ENCODE measurements around the gene ZNF764. TPM values are rescaled to one million over a fixed set of nuclear protein-coding genes. Genes with fewer than 3 reads are reported as not detected.

ZNF764 gene
- total and polyA plus RNA-seq, 9 of the 15 experiments (the other 6 are each of a cell fraction or from before 2014, with no cell fraction given): 0.69 to 10.1 (median 4.1) TPM

DNA sequence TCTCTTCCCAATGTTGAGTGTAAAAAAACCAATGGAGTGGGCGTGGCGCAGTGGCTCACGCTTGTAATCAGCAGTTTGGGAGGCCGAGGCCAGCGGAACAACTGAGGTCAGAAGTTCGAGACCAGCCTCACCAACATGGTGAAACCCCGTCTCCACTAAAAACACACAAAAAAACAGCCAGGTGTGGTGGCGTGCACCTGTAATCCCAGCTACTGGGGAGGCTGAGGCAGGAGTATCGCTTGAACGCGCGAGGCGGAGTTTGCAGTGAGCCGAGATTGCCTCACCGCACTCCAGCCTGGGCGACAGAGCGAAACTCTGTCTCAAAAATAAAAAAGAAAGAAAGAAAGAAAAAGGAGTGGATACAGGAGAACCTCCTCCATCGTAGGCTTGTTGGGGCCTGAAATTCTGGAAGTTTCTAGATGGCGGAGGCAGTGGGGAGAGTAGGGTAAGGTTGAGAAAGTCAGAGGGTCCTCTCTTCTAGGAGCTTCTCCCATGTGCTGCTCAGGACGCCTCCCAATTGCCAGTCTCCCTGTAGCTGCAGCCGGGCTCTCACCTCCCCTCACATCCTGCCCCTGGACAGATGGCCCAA lies 709 bp upstream of the ZNF764 start (continued):
- TF ChIP-seq, protein P1, sequence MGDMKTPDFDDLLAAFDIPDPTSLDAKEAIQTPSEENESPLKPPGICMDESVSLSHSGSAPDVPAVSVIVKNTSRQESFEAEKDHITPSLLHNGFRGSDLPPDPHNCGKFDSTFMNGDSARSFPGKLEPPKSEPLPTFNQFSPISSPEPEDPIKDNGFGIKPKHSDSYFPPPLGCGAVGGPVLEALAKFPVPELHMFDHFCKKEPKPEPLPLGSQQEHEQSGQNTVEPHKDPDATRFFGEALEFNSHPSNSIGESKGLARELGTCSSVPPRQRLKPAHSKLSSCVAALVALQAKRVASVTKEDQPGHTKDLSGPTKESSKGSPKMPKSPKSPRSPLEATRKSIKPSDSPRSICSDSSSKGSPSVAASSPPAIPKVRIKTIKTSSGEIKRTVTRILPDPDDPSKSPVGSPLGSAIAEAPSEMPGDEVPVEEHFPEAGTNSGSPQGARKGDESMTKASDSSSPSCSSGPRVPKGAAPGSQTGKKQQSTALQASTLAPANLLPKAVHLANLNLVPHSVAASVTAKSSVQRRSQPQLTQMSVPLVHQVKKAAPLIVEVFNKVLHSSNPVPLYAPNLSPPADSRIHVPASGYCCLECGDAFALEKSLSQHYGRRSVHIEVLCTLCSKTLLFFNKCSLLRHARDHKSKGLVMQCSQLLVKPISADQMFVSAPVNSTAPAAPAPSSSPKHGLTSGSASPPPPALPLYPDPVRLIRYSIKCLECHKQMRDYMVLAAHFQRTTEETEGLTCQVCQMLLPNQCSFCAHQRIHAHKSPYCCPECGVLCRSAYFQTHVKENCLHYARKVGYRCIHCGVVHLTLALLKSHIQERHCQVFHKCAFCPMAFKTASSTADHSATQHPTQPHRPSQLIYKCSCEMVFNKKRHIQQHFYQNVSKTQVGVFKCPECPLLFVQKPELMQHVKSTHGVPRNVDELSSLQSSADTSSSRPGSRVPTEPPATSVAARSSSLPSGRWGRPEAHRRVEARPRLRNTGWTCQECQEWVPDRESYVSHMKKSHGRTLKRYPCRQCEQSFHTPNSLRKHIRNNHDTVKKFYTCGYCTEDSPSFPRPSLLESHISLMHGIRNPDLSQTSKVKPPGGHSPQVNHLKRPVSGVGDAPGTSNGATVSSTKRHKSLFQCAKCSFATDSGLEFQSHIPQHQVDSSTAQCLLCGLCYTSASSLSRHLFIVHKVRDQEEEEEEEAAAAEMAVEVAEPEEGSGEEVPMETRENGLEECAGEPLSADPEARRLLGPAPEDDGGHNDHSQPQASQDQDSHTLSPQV (IDR thresholded peaks at IDR 0.05): no peak
- TF ChIP-seq ZNF444 (CRISPR knock-in tag; IDR thresholded peaks at IDR 0.05) (no peak), NFE2 (IDR thresholded peaks at IDR 0.05; ENCODE audit: low read depth) (no peak), PRMT5 (CRISPR knock-in tag; IDR thresholded peaks at IDR 0.05) (no peak), HMGN3 (IDR thresholded peaks at IDR 0.05; ENCODE audit: borderline replicate concordance, extremely low read depth, insufficient read length, low read depth, low read length) (no peak), ELF2 (CRISPR knock-in tag; IDR thresholded peaks at IDR 0.05) (no peak), ZFP30 (CRISPR knock-in tag; IDR thresholded peaks at IDR 0.05; ENCODE audit: borderline replicate concordance) (no peak), PTTG1 (tag; IDR thresholded peaks at IDR 0.05; ENCODE audit: low read depth) (no peak), SAP30 (IDR thresholded peaks at IDR 0.05; ENCODE audit: borderline replicate concordance, insufficient read depth, low read depth, low read length, poor library complexity, severe bottlenecking) (peak; percentile 7), PTBP1 (IDR thresholded peaks at IDR 0.05; ENCODE audit: low read depth, low read length) (no peak), CBX5 (IDR thresholded peaks at IDR 0.05; ENCODE audit: borderline replicate concordance, low read depth) (no peak), PHF8 (IDR thresholded peaks at IDR 0.05; ENCODE audit: borderline replicate concordance, low read length) (no peak), ZNF511 (CRISPR knock-in tag; IDR thresholded peaks at IDR 0.05) (no peak), ZFX (CRISPR knock-in tag; IDR thresholded peaks at IDR 0.05) (no peak), ZSCAN32 (CRISPR knock-in tag; IDR thresholded peaks at IDR 0.05) (no peak), BMI1 (IDR thresholded peaks at IDR 0.05; ENCODE audit: low read length) (no peak), HMGXB4 (CRISPR knock-in tag; IDR thresholded peaks at IDR 0.05) (no peak), THAP12 (CRISPR knock-in tag; IDR thresholded peaks at IDR 0.05) (no peak), ZNF707 (CRISPR knock-in tag; conservative IDR thresholded peaks at IDR 0.05) (no peak), OTX1 (CRISPR knock-in tag; IDR thresholded peaks at IDR 0.05) (peak; percentile 74; the same call in 1 of the 2 replicates)

Measured in K562 (cell line).